Measurements from ENCODE around the gene GNAZ.
"Not testable (repeated sequence)": the region's sequence is repeated elsewhere in the genome, so short reads cannot be mapped to it uniquely, and the experiment has no call there.

Gene GNAZ

DNA sequence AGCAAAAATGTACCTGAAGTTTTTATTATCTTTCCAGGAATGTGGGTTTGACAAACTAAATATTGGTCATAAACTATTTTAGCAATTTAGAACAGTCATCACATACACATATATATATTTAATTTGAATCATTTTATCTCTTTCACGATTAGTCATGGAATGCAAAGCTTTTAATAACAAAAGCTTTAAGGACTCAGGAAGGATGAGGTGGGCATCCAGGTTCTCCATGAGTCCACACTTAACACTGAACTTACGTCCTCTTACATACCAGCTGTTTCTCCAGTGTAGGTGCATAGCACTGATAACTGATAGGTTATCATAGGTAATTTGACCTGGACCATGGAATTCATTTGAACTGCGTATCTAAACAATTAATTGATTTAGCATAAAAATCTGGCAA, 28.1 kb upstream of the GNAZ start:
- in situ Hi-C loops (cut with HindIII; ENCODE audit: low sequenced_read_pairs), result loop anchor here (10.0 kb wide), 1 partner anchor 73 kb away; no protein-coding TSS in a partner anchor

DNA sequence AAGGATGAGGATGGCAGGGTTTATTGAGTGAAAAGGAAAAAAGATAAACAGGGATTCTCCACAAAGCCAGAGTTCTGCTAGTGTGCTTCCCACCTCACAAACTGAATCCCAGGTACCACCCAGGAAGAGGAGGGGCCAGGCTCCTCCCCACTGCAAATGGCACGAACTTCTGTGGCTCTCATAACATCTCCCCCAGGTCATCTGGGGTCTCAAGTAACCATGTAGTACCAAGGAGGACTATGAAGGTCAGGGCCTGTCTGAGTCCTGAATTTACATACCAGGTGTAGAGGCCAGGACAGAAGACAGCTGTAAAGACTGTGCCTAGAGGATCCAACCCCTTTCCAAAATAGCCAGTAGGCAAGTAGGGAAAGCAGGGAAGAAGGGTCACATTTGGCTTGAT, 25.7 kb upstream of the GNAZ start:
- in situ Hi-C loops (cut with HindIII; ENCODE audit: low sequenced_read_pairs), result loop anchor here (10.0 kb wide), 1 partner anchor 70 kb away; no protein-coding TSS in a partner anchor

DNA sequence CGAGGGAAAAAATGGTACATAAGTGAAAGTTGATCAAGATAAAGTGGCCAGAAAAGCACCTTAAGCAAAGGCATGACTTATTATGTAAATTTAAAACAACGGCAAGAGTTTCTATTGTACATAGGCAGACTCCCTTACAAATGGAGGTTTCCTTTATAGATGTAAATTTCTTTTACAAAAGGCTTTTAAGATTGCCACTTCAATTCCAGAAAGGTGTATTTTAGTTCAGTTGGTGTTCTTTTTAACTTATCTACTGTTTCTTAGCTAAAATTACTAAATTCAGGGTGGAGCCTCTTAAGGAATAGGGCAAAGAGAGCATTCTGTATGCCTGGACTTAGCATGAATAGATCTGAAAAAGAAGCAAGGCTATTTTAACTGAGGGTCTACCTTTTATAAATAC, 24.9 kb upstream of the GNAZ start:
- in situ Hi-C loops (cut with HindIII; ENCODE audit: low sequenced_read_pairs), result loop anchor here (10.0 kb wide), 1 partner anchor 69 kb away; no protein-coding TSS in a partner anchor

DNA sequence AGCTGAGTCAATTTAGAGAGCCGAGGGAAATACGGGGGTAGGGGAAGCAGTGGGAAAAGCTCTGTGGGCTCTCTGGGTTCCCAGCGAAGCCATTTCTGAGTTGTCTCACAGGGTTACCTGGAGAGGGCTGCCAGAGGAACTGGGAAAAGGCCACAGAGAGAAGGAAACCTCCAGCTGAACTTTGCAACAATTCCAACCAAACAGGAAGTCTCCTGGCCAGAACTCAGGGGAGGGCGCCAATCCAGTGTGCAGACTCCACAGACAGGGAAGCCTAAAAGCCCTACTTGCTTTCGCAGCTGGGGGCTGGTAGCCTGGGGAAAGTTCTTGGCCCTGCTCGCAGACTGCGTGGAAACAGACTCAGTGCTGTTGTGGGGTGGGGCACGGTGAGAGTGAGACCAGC, 23.1 kb upstream of the GNAZ start:
- in situ Hi-C loops (cut with HindIII; ENCODE audit: low sequenced_read_pairs), result loop anchor here (10.0 kb wide), 1 partner anchor 68 kb away; no protein-coding TSS in a partner anchor

DNA sequence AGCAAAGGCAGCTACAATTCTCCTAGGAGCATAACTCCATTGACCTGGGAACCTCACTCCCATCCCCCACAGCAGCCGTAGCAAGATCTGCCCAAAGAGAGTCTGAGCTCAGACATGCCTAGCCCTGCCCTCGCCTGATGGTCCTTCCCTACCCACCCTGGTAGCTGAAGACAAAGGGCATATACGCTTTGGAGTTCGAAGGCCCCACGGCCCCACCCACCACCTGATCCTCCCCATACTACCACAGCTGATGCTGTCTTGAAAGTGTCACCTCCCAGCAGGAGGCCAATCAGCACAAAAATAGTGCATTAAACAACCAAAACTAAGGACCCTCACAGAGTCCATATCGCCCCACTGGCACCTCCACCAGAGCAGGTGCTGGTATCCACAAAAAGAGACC, 22.6 kb upstream of the GNAZ start:
- in situ Hi-C loops (cut with HindIII; ENCODE audit: low sequenced_read_pairs), result loop anchor here (10.0 kb wide), 1 partner anchor 67 kb away; no protein-coding TSS in a partner anchor

DNA sequence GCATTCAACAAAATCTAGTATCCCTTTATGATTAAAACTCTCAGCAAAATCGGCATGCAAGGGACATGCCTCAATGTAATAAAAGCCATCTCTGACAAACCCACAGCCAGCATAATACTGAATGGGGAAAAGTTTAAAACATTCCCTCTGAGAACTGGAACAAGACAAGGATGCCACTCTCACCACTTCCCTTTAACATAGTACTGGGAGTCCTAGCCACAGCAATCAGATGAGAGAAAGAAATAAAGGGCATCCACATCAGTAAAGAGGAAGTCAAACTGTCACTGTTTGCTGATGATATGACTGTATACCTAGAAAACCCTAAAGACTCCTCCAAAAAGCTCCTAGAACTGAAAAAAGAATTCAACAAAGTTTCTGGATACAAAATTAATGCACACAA, 19.8 kb upstream of the GNAZ start:
- in situ Hi-C loops (cut with HindIII; ENCODE audit: low sequenced_read_pairs), result not testable (repeated sequence)

DNA sequence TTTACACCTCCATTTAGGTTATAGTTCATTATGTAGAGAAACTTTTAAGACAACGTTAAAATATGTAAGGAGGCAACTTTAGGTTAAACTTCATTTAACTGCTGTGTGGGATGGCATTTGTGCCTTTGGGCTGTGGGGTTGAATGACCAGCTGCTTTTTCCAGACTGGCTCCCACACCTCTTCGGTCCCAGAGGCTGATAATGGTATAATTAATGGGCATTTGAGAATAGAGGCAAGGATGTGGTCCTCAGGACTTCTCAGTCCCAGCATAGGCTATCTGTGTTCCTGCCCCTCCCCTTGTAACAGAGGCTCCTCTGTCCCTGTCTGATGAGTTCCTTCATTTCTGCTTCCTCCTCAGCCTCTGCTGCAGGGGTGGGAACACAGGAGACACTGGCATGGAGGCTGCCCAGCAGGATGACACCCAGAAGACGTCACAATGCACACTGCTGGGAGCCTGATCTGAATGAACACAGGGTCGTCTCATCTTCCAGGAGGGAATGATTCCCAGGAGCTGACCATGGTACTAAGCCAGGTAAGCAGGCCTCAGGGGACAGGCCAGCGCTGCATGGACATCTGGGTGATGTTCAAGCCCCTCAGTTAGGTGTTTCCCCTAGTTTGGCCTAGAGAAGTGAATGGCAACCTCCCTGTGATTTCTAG, 17.1 kb upstream of the GNAZ start:
- in situ Hi-C loops (cut with HindIII; ENCODE audit: low sequenced_read_pairs), result no loop called here

DNA sequence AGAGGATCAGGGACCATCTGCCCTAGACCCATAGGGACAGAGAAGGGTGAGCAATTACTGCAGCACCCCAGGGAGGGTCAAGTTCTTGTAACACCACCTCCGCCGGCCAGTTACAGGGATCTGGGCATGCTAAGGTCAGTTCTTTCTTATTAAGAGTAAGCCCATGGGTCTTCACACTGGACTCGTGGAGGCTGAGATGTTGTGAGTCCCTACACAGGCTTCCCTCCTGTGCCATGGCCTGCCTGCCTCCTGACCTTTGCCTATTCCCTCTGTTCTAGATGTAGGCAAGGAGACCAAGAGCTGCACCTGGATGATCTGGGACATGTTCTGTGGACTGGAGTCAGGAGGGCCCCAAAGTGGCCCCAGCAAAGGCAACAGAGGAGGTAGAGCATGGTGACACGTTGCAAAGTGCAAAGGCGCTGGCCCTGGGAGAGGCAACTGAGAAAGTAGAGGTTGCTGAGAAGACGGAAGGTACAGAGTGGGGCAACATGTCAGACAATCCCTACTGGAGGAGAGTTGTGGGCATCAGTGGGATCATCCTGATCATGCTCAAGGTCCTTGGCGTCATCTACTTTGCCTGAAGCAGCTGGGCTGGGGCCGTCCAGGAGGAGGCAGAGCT, 16.3 kb upstream of the GNAZ start:
- in situ Hi-C loops (cut with HindIII; ENCODE audit: low sequenced_read_pairs), result no loop called here

DNA sequence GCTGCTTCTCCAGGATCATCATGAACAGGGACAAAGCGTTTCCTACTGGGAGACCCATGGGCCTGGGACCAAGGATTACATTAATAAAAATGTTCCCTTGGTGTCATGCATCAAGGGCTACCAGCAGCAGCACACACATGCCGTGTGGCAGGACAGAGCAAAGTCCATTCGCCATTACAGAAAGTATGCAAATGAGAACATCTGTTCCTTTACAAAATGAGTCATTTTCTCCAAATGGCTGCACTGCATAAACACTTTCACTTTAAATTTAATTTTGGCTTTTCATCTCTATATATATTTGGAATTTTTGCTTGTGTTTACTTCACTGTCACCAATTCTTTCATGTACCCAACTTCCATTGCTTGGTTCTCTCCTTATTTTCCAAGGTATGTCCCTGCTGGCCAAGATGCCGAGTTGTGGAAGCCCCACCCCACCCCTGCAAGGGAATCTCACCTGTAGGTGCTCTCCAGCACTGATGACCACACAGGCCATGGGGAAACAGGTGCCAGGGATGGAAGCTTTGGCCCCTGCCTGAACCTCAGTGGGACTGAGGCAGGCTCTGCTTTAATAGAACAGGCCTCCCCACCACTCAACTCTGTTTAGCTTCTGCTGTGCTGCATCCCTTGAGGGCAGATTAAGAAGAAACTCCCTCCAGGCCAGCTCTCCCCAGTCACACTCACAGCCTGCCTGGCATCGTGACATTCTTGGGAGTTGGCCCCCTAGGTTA, 15.6 kb upstream of the GNAZ start:
- in situ Hi-C loops (cut with HindIII; ENCODE audit: low sequenced_read_pairs), result no loop called here

DNA sequence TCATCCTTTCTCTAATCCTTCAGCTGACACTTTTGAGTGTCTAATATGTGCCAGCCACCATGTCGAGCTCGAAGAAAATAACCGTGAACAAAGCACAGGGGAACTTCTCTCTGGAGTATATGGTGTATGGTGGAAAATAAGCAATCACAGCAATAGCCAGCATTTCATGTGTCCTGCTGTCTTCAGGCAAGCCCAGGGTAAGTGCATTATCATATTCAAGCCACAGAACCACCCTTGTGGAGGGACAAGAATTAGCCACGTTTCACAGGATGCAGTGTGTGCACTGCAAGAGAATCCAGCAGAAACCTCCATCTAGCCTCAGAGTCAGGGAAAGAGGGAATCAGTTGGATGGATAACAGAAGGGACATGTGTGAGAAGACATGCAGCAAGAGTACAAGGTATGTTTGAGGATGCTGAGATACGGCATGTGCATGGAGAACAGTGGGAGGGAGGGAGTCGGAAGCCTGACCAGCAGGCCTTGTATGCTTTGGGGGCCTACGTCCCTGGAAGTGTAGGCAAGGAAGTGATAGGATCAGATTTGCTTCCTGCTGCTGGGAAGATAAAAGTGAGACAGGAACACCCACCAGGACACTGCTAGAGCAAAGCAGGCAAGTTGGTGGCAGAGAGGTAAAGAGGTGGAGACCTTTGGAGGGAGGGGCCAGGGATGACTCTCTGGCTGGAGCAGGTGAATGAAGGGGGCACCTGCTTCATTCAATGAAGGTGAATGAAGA, 14.7 kb upstream of the GNAZ start:
- in situ Hi-C loops (cut with HindIII; ENCODE audit: low sequenced_read_pairs), result no loop called here

DNA sequence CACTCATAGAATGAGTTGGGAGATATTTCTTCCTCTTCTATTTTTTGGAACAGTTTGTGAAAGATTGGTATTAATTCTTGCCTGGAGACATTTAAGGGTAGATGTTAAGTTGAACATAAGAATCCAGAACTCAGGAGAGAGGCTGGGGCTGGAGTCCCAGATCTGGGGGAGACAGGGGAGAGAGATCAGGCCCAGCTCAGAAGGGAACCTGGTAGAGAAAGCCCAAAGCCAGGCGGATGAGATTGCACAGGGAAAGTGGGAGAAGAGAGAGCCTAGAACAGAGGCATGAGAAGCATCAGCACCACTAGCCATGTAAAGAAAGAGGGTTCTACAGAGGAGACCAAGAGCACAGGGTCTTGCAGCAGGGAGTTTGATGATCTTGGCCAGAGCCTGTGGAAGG, 13.0 kb upstream of the GNAZ start:
- in situ Hi-C loops (cut with HindIII; ENCODE audit: low sequenced_read_pairs), result no loop called here

DNA sequence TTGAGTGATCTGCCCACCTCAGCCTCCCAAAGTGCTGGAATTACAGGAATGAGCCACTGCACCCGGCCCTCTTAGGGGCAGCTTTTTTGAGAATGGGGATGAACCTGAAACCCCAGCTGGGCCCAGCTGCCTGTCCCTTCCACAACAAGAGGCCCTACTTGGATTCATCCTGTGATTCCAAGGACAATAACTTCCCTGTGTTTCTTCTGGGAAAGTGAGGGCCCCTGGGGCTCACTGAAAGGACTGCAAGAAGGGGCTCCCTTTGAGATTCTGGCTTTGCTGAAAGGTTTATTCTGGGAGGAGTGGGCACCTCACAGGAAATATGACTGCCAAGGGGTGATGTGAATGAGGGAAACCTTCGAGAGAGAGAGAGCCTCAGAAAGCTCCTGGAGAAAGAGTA, 12.3 kb upstream of the GNAZ start:
- in situ Hi-C loops (cut with HindIII; ENCODE audit: low sequenced_read_pairs), result no loop called here

DNA sequence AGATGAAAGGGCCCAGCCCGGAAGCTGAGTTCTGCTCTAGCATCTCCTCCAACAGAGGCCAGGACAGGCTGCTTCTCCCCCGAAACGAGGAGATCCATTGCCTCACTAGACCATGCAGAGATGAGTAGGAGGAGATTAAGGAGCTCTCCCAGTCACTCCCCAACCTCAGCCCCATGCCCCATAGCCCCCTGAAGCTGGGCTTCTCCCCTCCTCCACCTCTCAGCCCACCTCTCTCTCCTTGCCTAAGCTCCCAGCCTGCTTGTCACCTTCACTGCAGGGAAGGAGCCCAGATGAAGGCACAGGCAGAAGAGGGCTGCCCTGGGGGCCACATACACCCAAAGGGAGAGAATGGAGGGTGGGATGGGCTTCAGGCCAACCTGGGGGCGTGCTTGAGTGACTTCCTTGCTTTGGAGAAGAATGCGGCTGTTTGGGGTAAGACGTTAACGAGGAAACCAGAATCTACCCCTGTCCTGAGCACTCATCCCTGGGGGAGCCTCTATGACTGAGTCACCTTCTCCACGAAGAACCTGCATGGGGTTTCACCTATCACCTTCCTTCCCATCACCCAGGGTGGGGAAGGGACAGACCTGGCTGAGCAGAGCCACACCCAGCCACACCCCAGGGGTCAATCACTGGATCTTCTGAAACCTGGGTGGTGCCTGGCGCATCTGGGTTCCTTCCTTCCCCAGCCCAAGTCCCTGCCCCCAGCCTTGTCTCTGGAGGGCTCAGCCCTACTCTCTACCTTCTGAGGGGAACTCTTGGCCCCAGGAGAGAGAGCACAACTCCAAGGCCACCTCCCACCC, 11.6 kb upstream of the GNAZ start:
- in situ Hi-C loops (cut with HindIII; ENCODE audit: low sequenced_read_pairs), result no loop called here

DNA sequence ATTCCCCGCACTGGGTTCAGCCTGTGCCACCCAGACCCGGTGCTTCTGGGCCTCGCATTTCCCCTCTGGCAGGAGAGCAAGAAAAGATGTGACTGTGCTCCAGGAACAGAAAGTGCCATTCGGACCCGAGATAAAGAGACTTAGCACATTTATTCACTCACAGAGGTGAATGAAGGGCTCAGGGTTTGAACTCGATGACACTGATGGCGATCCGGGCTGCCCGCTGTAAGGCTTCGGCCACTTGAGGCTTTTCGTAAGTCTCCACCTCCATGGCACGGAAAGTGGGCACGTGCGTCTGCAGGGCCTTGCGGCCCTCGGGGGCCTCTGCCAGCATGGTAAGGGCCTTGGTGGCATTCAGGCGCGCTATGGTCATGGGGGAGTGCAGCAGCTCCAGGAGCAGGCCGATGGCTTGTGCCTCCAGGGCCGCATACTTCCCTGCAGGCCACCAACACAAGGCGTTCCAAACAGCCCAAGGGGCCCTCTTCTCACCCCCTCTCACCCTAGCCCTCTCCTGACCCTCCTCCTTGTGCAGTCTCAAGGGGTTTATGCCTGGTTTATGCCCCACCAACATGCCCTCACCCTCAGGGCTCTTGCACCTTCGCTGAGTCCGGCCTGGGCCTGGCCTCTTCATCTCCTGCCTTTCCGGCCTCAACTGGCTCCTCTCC, 10.9 kb upstream of the GNAZ start:
- in situ Hi-C loops (cut with HindIII; ENCODE audit: low sequenced_read_pairs), result no loop called here

DNA sequence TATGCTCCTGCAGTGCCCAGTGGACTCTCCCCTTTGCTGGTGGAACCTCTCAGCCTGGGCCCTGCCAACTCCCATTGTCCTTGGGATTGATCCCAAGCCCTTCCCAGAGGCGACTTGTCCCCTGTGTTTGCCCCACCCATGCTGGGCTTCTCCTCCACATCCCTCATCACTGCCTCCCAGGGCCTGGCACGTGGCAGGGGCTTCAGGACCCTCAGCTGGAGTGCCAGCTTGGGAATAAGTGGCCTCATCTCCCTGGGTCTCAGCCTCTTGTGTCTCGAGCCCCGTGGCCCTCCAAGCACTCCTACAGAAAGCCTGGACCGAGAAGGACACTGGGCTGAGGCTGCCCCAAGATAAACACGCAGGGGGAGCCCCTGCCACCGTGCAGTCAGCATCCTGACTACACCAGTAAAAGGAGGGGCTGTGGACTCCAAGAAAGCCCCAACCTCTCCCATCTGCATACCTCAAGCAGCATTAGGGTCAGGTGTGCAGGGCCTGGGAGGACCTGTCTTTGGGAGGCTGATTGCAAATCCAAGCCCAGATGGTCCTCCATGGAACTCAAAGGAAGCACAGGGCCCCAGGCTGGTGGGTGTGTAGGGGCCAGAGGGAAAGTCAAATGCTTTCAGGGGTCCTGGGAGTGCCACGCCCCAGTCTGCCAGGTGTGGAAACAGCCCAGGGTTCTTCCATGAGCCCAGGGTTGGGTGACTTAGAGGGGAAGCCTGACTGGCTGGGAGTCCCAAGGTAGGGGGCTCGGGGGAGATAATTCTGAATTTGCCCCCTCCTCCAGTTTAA, 9.5 kb upstream of the GNAZ start:
- in situ Hi-C loops (cut with HindIII; ENCODE audit: low sequenced_read_pairs), result no loop called here

DNA sequence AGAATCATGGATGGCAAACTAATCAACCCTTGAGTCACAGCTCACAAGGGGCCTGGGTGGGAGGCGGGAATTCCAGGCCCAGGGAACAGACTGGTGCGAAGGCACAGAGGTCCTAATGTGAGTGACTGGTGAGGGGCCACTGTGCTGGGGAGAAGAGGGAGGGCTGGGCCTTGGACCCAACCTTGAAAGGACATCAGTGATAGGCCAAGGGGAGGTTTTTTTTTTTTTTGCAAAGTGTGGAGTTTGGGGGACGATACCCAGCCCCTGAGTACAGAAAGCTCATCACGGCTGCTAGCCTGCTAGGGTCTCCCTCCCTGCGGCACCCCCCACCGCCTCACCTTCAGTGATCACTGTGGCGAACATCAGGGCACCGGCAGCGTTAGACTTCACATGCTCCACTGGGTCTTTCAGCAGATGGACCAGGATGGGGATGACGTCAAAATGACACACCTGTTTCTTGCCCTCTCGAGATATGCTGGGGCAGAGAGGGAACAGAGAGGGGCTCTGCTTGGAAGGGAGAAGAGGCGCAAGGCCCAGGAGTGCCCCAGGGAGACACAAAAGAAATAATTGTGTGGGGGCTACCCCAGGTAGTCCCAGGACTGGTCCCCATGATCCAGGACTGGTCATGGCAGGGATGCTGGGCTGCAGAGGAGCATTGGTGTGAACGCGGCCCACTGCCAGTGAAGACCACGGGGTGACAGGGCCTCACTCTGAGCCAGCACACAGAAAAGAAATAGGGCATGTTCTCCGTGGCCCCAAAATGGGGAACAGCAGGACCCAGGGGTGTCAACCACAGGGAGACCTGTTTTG, 8.6 kb upstream of the GNAZ start:
- in situ Hi-C loops (cut with HindIII; ENCODE audit: low sequenced_read_pairs), result no loop called here

DNA sequence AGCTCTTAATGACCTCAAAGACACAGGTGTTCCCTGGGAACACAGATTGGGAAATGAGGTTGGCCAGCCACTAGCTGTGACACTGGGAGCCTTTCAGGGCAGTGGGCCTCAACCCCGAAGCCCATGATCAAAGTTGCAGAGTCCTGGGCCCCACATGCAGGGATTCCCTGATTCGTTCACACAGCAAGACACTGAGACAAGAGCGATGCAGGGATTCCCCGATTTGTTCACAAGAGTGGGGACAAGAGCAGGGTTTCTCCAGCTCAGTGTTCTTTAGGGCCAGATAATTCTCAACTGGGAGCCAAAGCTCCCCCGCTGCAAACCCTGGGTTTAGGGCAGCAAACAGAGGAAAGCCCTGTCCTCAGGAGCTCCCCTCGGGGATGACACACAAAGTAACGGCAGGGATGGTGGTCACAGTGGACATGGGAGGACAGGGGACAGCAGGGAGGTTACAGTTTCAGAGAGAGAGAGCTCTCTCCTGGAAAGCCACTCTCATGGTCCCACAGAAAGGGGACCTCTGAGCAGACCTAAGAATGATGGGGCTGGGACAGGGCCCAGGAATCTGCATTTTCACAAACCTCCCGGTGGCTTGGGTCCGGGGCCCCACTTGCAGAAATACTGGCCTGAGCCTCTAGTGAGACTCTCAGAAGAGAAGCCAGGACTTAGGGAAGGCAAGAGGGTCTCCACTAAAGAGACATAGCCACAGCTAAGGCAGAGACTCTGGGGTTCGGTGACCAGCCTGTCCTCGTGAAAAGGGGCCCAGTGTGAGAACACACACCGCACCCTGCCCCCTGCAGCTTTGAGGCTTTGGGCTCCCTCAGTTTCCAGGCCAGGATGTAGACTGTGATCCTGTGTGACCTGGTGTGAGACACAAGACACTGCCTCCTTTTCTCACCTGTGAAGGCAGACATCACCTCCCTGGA, 7.4 kb upstream of the GNAZ start:
- in situ Hi-C loops (cut with HindIII; ENCODE audit: low sequenced_read_pairs), result no loop called here

Data from DLD1 (cell line).